Ecto neural progenitor cell (in vitro differentiated cells): ENCODE measurements around the gene EFR3B.

ENCODE experiments used
- DNase-seq: peaks from one replicate; pipeline ENCODE4 v3.0.0-alpha.2; 2018; ENCODE audit warnings: low spot score

The EFR3B gene

DNA sequence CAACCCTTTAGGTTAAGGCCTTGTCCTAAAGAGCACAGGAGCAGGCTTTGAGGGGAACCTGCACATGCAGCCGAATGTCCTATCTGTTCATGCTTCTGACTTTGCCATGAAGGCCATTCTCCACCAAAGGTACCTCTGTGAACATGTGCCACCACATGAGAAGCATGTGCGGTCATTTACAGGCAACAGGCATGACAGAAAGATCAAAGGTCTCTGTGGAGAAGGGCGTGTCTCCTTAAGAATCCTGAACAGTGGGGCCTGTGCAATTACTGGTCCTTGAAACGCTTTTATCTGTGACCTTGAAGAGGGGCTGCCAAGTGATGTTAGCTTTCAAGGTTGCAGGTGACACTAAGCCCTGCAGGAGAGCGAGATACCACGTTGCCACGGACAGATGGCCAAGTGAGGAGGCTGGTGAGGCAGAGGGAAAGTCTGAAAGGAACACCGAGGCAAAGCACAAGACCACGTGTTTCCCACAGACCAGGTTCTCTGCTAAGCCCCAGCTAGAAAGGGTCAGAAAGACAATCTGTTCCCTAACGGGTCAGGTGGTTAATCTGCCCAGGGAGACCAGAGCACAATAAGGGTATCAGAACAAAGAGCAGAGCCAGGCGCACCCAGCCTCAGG, 146.0 kb downstream of the EFR3B start:
- DNase-seq, result no peak

DNA sequence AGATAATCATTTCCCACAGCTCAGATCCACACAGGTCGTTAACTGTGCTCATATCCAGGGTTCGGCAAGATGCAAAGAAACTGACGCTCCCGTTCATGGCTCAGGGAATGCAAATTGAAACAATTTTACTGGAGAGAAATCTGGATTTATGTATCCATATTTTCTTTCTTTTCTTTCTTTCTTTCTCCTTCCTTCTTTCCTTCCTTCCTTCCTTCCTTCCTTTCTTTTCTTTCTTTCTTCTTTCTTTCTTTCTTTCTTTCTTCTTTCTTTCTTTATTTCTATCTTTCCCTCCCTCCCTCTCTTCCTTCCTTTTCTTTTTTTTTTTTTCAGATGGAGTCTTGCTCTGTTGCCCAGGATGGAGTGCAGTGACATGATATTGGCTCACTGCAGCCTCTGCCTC, 146.5 kb downstream of the EFR3B start:
- no peak for DNase-seq

GRCh38 chr2:25190536-25190935, 148.7 kb downstream of the EFR3B start:
- DNase-seq, result no peak

DNA sequence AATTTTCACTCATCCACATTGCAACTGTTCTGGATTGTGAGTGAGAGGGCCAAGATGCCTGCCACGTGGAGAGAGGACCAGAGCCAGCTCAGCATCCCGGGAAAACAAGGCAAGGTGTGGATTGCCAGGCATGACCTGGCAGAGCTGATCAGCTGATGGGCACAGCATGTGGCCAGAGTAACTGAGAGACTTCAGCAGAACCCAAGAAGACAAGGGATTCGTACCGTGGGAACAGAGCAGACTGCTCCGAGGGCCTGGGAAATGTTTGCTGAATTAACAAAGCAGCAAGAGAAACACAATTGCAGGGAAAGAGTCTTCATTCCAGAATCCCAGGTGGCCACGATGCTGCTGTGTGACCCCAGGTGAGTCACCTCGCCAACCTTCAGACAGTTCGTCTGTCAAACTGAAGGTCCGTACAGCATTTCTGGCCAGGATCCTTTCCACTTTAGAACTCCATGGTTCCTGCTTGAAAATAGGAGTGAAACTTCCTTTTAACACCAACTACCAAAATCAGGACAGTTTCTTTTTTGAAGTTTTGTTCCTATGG, 152.8 kb downstream of the EFR3B start:
- DNase-seq, result no peak

DNA sequence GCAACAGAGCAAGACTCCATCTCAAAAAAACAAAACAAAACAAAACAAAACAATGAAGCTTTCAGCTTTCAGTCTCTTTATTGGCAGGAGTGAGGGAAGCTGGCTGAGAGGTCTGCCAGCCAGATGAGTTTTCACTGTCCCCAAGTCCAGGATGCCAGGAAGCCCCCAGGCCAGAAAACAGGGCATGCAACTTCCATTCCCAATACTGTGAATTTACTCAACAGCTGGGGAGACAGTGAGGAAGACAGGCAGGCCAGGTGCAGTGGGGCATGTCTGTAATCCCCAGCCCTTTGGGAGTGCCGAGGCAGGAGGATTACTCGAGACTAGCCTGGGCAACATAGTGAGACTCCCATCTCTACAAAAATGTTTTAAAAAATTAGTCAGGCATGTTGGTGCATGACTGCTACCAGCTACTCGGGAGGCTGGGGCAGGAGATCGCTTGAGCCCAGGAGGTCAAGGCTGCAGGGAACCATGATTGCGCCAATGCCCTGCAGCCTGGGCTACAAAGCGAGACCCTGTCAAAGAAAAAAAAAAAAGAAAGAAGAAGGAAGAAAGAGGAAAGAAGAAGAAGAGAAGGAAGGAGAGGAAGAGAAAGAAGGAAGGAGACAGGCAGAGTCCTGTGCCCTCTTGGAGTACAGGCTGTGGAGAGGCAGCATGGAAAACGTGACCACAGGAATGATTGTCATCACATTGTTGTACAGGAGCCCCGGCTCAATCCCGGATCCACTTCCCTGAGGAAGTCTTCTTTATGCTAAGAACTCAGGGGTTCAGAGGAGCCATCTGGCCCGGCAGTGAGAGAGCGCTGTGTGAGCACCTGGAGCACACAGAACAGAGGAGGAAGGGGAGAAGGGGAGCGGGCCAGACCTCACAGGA, 155.7 kb downstream of the EFR3B start:
- DNase-seq, result no peak

GRCh38 chr2:25198209-25198525, 156.3 kb downstream of the EFR3B start:
- DNase-seq, result no peak

DNA sequence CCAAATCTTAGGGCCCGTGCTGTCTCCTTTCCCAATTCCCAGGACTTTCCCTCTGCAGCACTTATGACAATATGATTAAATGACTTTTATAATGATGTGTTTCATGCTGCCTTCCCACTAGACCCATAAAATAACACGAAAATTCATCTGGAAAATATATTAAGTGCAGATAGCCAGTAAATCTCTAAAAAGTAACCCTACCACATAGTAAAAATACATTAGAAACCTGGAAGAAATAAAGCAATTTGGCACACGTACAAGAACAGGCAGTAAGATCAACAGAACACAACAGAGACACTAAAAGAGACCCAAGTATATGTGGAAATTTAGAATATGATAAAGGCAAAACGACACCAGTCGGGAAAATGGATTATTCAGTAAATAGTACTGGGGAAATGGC, 156.7 kb downstream of the EFR3B start:
- DNase-seq, result no peak

- DNase-seq, result no peak
Observed at GRCh38 chr2:25201265-25201664, 159.4 kb downstream of the EFR3B start.

- no peak for DNase-seq
Observed at GRCh38 chr2:25201794-25202193, 159.9 kb downstream of the EFR3B start.

GRCh38 chr2:25202275-25202674, 160.4 kb downstream of the EFR3B start:
- DNase-seq, result no peak

DNA sequence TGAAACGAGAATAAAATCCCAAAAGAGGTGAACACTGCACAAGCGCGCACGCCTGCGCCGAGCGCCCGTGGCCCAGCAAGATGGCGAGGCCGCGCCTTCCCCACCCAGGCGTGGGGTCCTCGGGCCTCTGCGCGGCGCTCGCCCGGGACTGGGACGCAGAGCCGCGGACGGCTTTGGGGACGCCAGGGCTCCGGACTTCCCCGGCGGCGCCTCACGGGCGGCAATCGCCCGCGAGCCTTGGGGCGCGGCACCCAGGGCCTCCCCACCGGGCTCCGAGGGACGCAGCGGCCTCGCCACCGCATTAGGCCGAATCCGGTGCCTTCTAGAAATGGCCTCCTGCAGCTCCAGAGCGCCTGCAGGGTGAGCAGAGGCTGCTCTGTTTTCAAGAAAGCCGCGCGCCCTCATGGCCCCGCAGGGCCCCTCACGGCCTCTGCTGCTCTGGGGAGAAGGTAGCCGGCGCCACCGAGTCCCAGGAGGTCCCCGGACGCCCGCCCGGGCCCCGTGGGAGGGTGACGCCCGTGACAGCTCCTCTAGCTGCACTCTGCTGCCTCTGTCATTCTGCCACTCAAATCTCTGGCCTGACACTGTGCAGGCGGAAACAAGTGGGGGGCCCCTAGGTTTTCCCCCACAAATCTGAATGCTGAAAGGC, 162.4 kb downstream of the EFR3B start:
- no peak for DNase-seq

DNA sequence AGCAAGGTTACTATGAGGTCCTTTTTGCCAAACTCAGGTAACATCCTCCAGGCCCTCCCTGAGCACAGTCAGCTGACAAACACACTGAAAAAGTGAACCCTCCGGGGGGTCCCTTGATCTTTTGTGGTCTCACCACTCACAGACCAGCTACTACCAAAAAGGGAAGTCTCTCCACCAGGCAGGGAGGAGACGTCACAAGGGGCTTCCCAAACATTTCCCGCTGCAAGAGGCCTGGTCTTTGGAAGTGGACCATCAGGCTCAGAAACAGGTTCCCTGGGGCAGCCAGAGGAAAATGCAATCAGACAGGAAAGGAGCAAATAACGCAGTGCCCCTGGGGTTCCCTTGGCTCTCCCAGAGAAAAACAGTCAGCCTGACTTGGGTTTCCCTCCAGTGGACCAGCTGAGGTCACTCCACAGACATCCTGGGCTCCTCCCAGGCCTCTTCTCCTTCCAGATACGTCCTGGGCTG, 165.2 kb downstream of the EFR3B start:
- DNase-seq, result no peak
